HG03520 (cell line): ENCODE measurements around the gene FBXL17.

Source experiments
- ATAC-seq: cut with Tn5 transposase; IDR thresholded peaks from one replicate; pipeline ENCODE4 v1.9.1; 2021; ENCODE audit warnings: mild to moderate bottlenecking, moderate library complexity; ENCODE audit not compliant: unreplicated experiment

Gene FBXL17

DNA sequence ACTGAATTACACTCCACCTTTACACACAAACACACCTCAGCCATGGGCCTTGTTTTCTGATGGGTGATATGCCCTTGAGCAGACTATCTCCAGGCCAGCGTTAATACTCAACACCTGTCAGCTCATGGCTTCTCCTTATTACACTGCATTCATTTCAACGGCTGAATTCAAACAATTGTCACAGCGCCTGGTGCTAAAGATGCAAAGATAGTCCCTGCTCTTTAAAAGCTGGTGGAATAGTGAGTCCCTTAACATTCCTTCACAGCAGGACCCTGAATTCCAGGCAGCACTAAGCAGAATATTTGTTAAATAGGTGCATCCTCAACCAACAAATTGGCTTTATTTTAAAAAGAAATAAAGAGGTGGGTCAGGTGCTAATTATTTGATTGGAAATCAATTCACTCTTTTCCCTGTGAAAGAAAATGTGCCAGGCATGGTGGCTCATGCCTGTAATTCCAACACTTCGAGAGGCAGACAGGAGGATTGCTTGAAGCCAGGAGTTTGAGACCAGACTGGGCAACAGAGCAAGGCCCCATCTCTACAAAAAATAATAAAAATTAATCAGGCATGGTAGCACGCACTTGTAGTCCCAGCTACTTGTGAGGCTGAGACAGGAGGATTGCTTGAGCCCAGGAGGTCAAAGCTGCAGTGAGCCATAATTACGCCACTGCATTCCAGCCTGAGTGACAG lies 555.4 kb downstream of the FBXL17 start:
- no peak for ATAC-seq

- ATAC-seq: no peak
Observed at GRCh38 chr5:107824821-107825220, 557.1 kb downstream of the FBXL17 start.

DNA sequence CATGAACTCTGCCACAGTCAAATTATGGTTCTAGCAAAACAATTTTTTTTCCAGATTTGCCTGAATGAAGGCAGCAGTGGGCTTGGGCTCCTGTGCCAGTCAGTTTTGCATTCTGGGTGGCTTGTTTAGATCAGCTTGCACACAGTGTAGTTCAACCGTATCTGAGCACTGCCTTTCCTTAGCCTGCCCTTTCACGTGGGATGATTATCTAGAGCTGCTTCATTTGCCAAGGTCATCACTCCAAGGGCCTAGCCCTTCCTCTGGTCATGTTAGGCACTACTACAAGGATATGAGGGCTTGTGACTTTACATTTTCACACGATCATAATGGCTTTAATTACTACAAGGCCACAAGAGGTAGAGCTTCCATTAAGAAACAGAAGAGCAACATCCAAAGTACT lies 560.6 kb downstream of the FBXL17 start:
- ATAC-seq: no peak

DNA sequence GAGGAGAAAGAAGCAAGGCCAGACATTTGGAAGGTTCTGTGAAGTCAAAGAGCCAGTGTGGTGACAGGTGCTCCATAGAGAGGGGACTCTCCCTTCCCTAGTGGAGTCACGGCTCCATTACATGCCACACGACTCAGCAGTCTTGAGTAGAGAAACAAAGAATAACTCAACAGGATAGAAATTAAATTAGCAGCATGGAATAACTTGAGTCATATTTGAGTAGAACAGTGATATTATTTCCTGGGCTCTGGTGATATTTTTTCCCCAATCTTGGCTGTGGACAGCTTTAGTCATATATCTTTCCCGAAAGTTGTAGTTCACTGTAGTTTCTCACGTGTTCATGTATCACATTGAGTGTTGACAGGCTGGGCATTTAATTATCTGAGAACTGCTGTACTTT lies 561.5 kb downstream of the FBXL17 start:
- no peak for ATAC-seq

DNA sequence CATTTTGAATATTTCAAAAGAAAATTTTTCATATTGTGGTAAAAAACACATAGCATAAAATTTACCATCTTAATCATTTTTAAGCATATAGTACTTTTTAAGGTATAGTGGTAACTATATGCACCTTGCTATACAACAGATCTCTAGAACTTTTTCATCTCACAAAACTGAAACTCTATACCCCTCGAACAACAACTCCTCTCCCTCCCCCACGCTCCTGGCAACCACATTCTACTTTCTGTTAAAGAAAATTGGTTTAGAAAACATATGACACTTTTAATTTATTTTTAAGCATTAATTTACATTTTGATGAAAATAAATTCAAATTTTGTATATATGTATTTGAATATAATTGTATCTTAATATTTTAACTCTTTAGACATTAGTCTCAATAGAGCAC lies 563.9 kb downstream of the FBXL17 start:
- ATAC-seq: no peak

GRCh38 chr5:107817436-107817835 lies 564.5 kb downstream of the FBXL17 start:
- ATAC-seq: no peak

DNA sequence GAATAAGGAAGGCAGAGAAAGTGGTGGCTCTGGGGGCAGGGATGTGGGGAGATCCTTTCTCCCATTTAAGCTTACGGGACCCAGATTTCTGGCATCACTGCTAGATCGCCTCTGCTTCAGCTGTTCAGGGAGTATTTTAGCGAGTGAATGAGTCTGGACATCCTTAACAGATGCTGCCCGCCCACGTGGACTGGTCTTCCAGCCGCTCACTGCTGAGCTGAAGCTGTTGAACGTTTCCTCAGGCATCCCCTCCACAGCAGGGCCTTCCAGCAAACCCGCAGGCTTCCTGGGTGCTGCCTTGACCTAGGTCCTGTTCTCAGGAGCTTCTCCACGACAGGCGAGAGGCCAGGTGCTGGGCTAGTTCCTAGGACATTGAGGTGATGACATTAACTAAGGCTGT lies 566.8 kb downstream of the FBXL17 start:
- no peak for ATAC-seq

GRCh38 chr5:107814183-107814827 lies 567.6 kb downstream of the FBXL17 start:
- no peak for ATAC-seq

- ATAC-seq: peak; percentile 70
Observed at GRCh38 chr5:107813559-107813958, 568.3 kb downstream of the FBXL17 start.

- ATAC-seq: peak; percentile 52
Observed at GRCh38 chr5:107812570-107813141, 569.2 kb downstream of the FBXL17 start.

- ATAC-seq: no peak
Observed at GRCh38 chr5:107809201-107810034, 572.5 kb downstream of the FBXL17 start.
